ENCODE measurements around the gene HYDIN.

GRCh38 chr16:70766176-70766575 lies 464.3 kb downstream of the HYDIN start:
- no peak for TF ChIP-seq CTCF (IDR thresholded peaks at IDR 0.05)
- no peak for TF ChIP-seq POLR2AphosphoS5 (IDR thresholded peaks at IDR 0.05)
- TF ChIP-seq EP300 (IDR thresholded peaks at IDR 0.05; ENCODE audit: low read depth) = no peak
- no peak for TF ChIP-seq POLR2A (IDR thresholded peaks at IDR 0.05)
